ENCODE data around the gene BNIP2.

The BNIP2 gene

GRCh38 chr15:59662260-59662659, 26.9 kb downstream of the BNIP2 start (continued):
- no peak for TF ChIP-seq ZNF398 (tag by site-specific recombination; IDR thresholded peaks at IDR 0.05)
- no peak for TF ChIP-seq ZNF148 (tag by site-specific recombination; IDR thresholded peaks at IDR 0.05; ENCODE audit: borderline replicate concordance)

GRCh38 chr15:59659366-59659765, 29.8 kb downstream of the BNIP2 start:
- Histone ChIP-seq H3K9me3 (ENCODE audit: control insufficient read depth, insufficient read depth, low read depth, low read length) (no peaks in the 10 kb centered on the region), H3K36me3 (ENCODE audit: control insufficient read depth in 2 of 2, insufficient read depth in 1 of 2, low read length in 2 of 2) (peaks cover 9 to 34% of the 10 kb centered on the region in 2 experiments), H3K4me3 (ENCODE audit: low read depth, low read length) (no peak overlapping the region), H3K4me1 (ENCODE audit: control insufficient read depth, insufficient read depth, low read length) (no peaks in the 10 kb centered on the region), H3K27ac (ENCODE audit: extremely low read depth, low read depth, low read length) (no peak overlapping the region)
- POLR2A ChIA-PET, result no interaction called here
- CTCF ChIA-PET, result no interaction called here
- TF ChIP-seq ZNF221 (tag by site-specific recombination; IDR thresholded peaks at IDR 0.05; ENCODE audit: borderline replicate concordance), result no peak
- no peak for TF ChIP-seq ZNF623 (tag by site-specific recombination; IDR thresholded peaks at IDR 0.05)
- no peak for TF ChIP-seq GLIS1 (tag by site-specific recombination; IDR thresholded peaks at IDR 0.05)
- no peak for TF ChIP-seq ZNF266 (tag by site-specific recombination; IDR thresholded peaks at IDR 0.05; ENCODE audit: low read depth)
- TF ChIP-seq ZNF140 (tag by site-specific recombination; IDR thresholded peaks at IDR 0.05), result no peak
- no peak for TF ChIP-seq ZNF416 (tag by site-specific recombination; IDR thresholded peaks at IDR 0.05)
- no peak for TF ChIP-seq ZNF624 (tag by site-specific recombination; IDR thresholded peaks at IDR 0.05)
- no peak for TF ChIP-seq ZSCAN5A (tag by site-specific recombination; IDR thresholded peaks at IDR 0.05)
- TF ChIP-seq ZNF112 (tag by site-specific recombination; IDR thresholded peaks at IDR 0.05), result no peak
- no peak for TF ChIP-seq SP3 (tag by site-specific recombination; IDR thresholded peaks at IDR 0.05)
- no peak for TF ChIP-seq SCRT1 (tag by site-specific recombination; IDR thresholded peaks at IDR 0.05; ENCODE audit: borderline replicate concordance)
- no peak for TF ChIP-seq ZBTB1 (tag by site-specific recombination; IDR thresholded peaks at IDR 0.05)
- no peak for TF ChIP-seq ZNF596 (tag by site-specific recombination; IDR thresholded peaks at IDR 0.05)
- no peak for TF ChIP-seq INSM2 (tag by site-specific recombination; IDR thresholded peaks at IDR 0.05)
- TF ChIP-seq ZNF155 (tag by site-specific recombination; IDR thresholded peaks at IDR 0.05), result no peak

All from HEK293 (cell line).